Epithelial cell of proximal tubule (primary cell): Measurements from ENCODE around the gene SMARCA4. TPM values are rescaled to one million over a fixed set of nuclear protein-coding genes. Genes with fewer than 3 reads are reported as not detected.

Experiments
- DNase-seq: peaks from one replicate; pipeline ENCODE4 v3.0.0-alpha.2; 2011; ENCODE audit warnings: low read depth
- H3K4me3 ChIP-seq: 2 replicates; pipeline ENCODE4 v1.5.1; 2011; ENCODE audit warnings: low read depth, mild to moderate bottlenecking, low read length
- total RNA-seq: library from RNA; depleted of rRNA; stranded (reverse); fragments of >200 nt; gene quantifications from 2 replicates; pipeline ENCODE4 v1.2.3, GENCODE V29; 2015
- TF ChIP-seq, protein P1 (sequence below): conservative IDR thresholded peaks from 2 replicates; pipeline ENCODE4 v1.5.1; 2012; ENCODE audit warnings: low read depth, mild to moderate bottlenecking, low read length

SMARCA4 gene
- total RNA-seq, 1 donor from 2014 or later: 156 TPM

GRCh38 chr19:11045536-11045935 is 84.7 kb downstream of the SMARCA4 start:
- H3K4me3 ChIP-seq: no peak overlapping the region
- DNase-seq: no peak
- TF ChIP-seq, protein P1, sequence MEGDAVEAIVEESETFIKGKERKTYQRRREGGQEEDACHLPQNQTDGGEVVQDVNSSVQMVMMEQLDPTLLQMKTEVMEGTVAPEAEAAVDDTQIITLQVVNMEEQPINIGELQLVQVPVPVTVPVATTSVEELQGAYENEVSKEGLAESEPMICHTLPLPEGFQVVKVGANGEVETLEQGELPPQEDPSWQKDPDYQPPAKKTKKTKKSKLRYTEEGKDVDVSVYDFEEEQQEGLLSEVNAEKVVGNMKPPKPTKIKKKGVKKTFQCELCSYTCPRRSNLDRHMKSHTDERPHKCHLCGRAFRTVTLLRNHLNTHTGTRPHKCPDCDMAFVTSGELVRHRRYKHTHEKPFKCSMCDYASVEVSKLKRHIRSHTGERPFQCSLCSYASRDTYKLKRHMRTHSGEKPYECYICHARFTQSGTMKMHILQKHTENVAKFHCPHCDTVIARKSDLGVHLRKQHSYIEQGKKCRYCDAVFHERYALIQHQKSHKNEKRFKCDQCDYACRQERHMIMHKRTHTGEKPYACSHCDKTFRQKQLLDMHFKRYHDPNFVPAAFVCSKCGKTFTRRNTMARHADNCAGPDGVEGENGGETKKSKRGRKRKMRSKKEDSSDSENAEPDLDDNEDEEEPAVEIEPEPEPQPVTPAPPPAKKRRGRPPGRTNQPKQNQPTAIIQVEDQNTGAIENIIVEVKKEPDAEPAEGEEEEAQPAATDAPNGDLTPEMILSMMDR: no peak

DNA sequence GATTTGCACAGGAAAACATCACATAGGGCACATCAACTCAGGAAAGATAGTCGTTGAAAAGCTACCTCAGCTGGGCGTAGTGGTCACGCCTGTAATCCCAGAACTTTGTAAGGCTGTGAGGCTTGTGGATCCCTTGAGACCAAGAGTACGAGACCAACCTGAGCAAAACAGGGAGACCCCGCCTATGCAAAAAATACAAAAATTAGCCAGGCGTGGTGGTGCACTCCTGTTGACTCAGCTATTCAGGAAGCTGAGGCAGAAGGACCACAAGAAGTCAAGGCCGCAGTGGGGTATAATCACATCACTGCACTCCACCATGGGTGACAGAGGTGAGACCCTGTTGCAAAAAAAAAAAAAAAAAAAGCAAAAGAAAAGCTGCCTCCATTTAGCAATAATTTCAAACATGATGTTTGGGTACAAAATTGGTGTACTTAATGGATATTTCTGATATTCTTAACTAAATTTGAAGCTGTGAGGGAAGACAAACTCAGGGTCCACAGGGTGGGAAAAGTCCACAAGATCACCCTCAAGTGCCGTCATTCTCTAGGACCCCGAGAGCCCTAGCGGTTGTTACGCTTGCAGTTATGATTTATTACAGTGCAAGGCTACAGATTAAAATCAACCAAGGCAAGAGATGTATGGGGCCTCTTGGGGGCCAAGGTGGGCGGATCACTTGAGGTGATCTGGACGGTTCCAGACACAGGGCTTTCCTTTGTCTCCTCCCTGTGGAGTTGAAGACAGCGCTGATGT is 86.0 kb downstream of the SMARCA4 start:
- DNase-seq: no peak
- no peak overlapping the region for H3K4me3 ChIP-seq
- TF ChIP-seq, protein P1: no peak

GRCh38 chr19:11047866-11048265 is 87.0 kb downstream of the SMARCA4 start:
- DNase-seq: no peak
- no peak overlapping the region for H3K4me3 ChIP-seq
- TF ChIP-seq, protein P1: no peak

- no peak overlapping the region for H3K4me3 ChIP-seq
- TF ChIP-seq, protein P1: no peak
Measured at GRCh38 chr19:11050323-11051114, 89.7 kb downstream of the SMARCA4 start.

DNA sequence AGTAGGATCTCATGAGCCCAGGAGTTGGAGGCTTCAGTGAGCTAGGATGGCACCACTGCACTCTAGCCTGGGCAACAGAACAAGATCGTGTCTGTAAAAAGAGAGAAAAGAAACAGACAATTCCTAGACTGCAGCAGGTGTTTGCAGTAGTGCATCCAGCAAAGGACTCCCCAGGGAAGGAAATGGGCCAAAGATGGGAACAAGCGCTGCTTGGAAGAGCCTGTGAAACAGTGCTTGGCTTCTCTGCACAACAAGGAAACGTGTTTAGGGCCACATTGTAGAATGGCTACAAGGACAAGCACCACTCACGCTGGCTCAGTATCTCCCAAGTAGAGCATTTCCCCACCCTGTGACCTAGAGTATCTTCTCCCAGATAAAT is 93.0 kb downstream of the SMARCA4 start:
- TF ChIP-seq, protein P1: no peak
- no peak overlapping the region for H3K4me3 ChIP-seq
- no peak for DNase-seq

More at GRCh38 chr19:11050323-11051114, 89.7 kb downstream of the SMARCA4 start:
- DNase-seq: no peak

DNA sequence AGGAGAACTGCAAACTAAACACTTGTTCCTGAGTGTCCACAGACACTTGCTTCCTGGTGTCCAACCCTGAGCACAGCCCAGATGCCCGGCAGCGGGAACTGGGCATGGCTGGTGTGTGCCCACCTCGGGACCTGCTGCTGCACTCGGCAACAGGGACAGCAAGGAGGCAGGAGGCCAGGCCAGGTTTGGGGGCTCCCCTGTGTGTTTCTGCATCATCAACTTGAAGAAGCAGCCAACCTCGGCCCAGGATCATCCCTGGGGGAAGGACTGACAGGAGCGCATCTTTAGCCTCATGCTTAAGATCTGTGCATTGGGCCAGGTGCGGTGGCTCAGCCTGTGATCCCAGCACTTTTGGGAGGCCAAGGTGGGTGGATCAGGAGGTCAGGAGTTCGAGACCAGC is 93.4 kb downstream of the SMARCA4 start:
- DNase-seq: no peak
- H3K4me3 ChIP-seq: no peak overlapping the region
- TF ChIP-seq, protein P1: no peak

DNA sequence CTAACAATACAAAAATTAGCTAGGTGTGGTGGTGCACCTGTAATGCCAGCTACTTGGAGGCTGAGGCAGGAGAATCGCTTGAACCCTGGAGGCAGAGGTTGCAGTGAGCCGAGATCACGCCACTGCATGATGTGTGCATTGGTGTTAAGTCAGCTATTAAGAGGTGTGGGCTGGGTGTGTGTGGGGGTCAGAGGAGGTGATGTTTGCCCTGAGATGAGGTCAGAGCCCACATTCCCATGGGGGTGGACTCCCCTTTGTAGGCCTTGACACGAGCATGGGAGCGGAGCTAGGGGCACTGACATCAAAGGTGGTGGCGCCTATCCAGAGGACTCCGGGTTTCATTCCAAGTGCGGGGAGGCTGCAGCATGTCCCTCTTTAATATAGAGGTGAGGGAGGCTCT is 93.8 kb downstream of the SMARCA4 start:
- no peak overlapping the region for H3K4me3 ChIP-seq
- DNase-seq: no peak
- TF ChIP-seq, protein P1: no peak
